A172 (cell line): ENCODE data around the gene LY6G6D. TPM values are rescaled to one million over a fixed set of nuclear protein-coding genes. Genes with fewer than 3 reads are reported as not detected.

Source experiments
- DNase-seq: peaks from one replicate; pipeline ENCODE4 v3.0.0-alpha.2; 2015; ENCODE audit warnings: low spot score
- total RNA-seq: library from RNA; depleted of rRNA; stranded (reverse); fragments of >200 nt; shearing (Covaris generic); gene quantifications from 2 replicates; pipeline ENCODE4 v1.2.3, GENCODE V29; 2014; rRNA removed

Gene LY6G6D, protein sequence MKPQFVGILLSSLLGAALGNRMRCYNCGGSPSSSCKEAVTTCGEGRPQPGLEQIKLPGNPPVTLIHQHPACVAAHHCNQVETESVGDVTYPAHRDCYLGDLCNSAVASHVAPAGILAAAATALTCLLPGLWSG
- not detected in 2 replicates for total RNA-seq

DNA sequence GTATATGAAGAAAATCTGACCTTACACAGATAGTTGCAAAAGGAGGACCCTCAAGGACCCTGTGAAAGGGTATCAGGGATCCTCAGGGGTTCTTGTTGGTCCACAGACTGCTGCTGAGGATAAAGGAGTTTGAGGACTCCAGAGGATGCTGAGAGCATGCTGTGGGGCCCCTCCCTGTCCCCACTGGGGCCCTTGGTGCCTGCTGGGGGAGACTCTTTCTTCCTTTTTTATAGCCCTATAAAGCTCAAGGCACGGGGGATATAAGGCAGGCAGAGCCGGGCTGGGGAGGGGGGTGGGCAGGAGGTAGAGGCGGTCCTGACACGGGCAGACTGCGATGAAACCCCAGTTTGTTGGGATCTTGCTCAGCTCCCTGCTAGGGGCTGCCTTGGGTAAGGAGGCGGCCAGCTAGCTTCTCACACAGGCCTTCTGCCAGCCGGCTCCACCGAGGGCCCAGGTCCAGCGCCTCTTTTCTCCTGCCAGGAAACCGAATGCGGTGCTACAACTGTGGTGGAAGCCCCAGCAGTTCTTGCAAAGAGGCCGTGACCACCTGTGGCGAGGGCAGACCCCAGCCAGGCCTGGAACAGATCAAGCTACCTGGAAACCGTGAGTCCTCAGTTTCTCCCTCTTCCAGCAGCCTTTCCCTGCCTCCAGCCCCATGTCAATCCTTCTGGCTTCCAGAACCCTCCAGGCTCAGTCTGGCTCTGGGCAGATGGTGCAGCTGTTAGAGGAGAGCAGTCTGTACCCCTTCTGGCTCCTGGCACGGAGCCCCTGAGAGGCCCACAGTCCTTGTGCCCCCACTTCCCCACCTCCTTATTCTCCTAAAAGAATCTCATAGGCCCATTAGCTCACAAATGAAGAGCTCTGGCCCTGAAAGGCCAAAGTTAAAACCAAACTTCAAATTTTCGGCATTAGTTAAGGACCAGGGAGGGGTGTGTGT is at the start of gene LY6G6D:
LY6G6D (plus strand) TSS at position 327 of the 937 bp plus-strand sequence; CDS start at position 335, 8 bp downstream.
- DNase-seq: no peak

DNA sequence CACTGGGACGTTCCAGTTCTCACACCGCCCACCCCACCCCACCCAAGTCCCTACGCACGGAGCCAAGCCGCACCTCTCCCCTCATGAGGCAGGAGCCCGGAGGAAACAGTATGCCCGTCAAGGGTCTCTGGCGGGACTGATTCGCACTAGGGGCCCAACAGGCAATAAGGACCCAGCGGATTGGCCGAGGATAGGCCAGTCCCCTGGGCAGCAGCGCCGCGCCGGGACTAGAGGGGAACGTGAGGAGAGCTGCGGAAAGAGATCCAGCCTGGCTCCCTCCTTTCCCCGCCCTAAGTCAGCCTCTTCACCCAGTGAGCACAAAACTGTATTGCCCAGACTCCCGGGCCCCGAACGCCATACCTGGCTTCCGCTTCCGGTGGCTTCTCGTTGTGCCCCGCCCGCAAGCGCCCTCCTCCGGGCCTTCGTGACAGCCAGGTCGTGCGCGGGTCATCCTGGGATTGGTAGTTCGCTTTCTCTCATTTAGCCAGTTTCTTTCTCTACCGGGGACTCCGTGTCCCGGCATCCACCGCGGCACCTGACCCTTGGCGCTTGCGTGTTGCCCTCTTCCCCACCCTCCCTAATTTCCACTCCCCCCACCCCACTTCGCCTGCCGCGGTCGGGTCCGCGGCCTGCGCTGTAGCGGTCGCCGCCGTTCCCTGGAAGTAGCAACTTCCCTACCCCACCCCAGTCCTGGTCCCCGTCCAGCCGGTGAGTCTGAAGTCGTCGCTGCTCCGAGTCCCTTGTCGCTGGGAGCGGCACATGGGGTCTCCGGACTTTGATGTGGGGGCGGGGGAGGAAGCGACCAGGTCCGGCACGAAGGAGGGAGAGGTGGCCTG is 49.4 kb upstream of the LY6G6D start, which contains the start of gene CSNK2B:
CSNK2B (plus strand) TSS at position 580 of the 836 bp plus-strand sequence. CDS start 752 bp downstream, outside the sequence.
- peak; percentile 96 for DNase-seq

DNA sequence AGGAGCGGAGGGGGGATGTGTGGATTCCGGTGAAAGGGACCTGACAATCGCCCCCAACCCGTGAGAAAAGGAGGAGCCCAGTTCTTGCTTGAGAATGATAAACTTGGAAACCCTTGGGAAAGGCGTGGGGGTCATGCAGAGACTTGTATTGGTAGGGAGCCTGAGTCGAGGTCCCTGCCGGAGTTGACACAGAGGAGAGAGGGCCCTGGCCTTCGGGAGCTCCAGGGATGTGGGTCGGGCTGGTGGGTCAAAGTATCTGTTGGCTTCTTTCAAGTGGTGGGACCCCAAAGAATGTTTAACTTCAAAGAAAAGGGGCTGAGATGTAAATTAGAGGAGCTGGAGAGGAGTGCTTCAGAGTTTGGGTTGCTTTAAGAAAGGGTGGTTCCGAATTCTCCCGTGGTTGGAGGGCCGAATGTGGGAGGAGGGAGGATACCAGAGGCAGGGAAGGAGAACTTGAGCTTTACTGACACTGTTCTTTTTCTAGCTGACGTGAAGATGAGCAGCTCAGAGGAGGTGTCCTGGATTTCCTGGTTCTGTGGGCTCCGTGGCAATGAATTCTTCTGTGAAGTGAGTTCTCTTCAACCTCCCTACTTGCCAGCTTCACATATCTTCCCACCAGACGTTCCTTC is 48.7 kb upstream of the LY6G6D start:
- DNase-seq: no peak

DNA sequence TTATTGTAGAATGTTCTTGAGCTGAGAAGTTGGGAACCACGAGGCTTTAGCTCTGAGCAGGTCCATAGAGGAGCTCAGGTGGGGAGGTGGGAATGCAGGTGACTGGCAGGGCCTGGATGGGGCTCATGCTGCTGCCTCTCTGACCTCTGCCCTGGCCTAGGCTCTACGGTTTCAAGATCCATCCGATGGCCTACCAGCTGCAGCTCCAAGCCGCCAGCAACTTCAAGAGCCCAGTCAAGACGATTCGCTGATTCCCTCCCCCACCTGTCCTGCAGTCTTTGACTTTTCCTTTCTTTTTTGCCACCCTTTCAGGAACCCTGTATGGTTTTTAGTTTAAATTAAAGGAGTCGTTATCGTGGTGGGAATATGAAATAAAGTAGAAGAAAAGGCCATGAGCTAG is 45.5 kb upstream of the LY6G6D start, which contains the start of gene LY6G5B:
LY6G5B (plus strand) TSS at position 301 of the 400 bp plus-strand sequence. CDS start 975 bp downstream, outside the sequence.
- no peak for DNase-seq

DNA sequence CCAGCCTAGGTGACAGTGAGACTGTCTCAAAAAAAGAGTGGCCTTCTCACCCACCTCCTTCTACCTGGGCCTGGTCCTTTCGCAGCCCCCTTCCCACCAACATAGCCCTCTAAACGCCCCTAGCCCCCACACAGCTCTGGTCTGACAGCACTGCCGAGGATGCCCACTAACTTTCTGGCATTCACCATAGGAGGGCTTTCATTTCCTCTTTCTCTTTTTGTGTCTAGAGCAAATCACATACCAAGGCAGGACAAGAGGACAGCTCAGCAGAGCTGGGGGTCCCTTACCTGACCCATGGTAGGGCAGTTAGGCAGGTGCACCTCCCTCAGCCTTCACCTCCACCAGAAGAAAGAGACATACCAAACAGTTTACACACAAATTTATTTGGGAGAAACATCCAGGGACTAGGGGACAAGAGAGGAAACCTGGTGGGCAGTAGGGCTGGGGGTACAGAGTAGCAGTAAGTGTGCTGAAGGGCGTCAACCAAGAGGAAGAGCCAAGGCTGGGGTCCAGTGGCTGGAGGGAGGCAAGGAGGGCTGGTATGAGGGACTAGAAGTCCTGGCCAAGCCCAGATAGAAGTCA is 38.7 kb upstream of the LY6G6D start:
- DNase-seq: no peak

DNA sequence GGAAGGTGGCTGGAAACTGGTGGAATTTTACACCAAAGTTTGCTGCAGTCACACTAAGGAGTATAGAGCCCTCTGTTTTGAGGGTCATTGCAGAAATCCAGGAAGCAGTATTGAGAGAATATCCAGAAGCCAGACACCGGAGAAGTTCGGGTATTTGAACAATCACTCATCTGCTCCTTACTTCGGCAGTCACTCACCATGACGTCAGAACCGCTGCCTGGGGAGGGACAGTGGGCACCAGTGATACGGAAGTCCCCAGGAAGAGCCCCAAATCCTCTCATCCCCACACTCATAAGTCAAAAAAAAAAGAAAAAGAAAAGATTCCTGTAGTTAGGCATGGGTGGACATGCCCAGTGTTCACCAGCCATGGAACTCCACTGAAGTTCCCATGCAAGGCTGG is 38.2 kb upstream of the LY6G6D start:
- DNase-seq: no peak

DNA sequence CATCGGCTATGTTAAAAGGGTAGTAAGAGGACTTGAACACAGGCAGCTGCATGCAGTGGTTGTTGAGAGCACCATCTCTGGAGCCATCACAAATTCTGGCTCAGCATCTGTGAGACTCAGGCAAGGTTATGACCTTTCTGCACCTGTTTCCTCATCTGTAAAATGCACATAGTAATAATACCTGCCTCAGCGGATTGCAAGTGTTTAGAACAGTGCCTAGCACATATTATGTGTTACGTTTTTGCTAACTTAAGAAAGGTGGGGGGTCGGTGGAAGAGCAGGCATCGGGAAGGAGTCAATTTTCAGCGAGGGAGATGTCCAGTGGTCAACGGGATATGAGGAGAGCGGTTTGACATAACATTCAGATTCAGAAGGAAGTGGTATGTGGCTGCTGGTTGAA is 37.2 kb upstream of the LY6G6D start:
- DNase-seq: no peak

DNA sequence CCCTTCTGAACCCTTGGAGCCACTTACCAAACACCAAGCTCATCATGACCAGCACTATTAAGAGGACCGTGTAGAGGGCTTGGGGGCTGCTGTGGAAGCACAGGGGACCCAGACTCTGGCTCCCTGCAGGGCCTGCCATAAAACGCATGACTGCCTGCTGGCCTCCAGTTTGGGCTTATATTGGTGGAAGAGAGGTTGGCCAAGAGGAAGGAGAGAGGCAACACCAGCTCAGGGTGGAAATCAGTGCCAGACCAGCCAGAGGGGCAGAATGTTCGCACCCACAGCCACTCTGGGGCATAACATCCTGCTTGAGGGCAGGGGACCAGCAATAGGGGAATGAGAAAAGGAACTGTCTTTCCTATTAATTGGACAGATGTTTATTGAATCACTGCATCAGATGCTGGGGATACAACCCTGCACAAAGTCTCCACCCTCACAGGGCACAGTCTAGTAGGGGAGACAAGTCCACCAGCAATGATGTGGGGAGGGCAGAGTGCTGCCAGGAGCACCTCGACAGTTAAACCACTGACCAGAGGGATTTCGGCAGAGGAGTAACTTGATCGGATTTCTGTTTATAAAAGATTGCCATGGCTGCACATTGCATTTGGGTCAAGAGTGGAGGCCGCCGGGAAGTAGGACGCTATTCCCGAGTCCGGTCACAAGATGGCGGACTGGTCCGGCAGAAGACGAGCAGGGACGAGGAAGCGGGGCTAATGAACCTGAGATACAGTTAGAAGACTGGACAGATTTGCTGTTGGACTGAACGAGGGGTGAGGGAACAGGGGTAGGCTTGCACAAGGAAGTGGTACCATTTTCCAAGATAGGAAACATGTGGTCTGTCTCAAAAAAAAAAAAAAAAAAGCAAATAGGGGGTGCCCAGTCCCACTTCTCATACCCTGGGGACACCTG is 34.7 kb upstream of the LY6G6D start, which contains the start of gene LY6G5C:
LY6G5C (minus strand) TSS at position 842 of the 909 bp plus-strand sequence; CDS start at position 148, 694 bp downstream.
- DNase-seq: peak; percentile 52

DNA sequence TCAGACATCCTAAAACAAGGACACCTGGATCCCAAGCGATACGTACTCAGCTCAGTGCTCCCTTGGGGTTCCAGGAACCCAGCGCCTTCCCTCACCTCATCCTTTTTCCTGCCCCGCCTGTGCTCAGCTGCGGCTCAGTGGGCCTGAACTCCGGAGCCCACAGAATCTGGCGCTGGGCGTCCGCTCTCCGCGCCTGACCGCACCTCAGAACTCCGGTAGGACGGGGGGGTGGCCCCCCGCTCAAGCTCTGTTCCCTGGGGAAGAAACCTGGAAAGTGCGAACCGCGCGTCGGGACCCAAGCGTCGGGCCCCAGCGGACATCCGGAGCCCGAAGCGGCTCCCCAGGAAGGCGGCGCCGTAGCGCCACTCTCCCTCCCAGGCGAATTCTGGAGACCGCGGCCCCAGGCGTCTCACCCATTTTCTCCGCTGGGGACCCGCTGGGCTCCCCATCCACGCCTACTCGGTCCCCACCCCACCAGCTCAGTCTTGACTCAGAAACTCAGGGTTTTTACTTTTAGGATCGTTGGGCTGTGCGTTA is 33.9 kb upstream of the LY6G6D start:
- no peak for DNase-seq

DNA sequence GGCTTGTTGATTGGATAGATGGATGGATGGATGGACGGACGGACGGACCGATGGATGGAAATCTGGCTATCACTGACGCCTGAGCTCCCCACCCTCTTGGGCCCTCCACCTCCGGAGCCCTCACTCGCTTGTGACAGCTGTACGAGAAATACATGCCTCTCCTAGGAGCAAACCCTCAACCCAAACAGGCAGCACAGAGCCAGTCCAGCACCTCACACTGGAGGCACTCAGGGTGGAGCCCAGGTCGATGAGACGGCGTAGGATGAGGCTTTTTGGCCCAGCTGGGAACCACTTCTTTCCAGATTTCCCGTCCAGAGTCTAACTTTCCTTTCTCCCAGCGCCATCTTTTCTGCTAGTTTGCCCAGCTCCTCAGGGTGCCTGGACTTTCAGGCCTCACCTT is 31.6 kb upstream of the LY6G6D start:
- DNase-seq: no peak

DNA sequence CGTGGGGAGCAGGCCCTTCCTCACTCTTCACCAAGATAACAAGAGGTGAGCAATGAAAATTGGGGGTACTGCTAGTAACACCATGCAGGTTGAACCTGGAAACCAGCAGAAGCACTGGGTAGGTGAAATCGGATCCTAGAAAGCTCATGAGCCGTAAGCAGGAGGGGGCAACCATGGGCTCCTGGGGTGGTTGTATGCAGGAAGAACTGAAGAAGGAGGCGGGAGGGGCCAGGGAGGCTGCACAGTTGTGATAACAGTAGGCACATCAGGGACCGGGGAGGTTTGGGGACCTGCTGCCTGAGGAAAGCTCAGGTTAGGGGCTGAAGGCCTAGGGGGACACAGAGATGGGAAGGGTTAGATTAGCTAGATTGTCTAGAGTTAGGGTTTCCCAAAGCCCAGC is 28.7 kb upstream of the LY6G6D start:
- no peak for DNase-seq

DNA sequence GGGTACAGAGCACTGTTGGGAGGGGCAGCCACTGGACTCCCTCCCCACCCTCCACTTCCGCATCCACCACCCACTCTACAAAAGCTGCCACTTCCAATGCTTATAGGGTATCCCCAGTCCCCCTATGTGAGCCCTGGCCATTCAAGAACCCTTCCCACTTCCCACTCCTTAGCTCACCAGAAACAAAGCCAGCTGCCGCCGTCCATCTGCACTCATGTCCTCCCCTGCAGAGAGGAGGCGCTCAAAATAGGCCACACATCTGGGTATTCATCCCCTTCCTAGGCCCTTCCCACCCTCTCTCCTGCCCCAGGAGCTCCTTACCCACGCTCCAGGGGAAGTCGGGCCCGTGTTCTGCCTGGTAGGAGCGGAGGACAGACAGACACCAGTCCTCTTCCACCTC is 27.8 kb upstream of the LY6G6D start:
- DNase-seq: no peak

DNA sequence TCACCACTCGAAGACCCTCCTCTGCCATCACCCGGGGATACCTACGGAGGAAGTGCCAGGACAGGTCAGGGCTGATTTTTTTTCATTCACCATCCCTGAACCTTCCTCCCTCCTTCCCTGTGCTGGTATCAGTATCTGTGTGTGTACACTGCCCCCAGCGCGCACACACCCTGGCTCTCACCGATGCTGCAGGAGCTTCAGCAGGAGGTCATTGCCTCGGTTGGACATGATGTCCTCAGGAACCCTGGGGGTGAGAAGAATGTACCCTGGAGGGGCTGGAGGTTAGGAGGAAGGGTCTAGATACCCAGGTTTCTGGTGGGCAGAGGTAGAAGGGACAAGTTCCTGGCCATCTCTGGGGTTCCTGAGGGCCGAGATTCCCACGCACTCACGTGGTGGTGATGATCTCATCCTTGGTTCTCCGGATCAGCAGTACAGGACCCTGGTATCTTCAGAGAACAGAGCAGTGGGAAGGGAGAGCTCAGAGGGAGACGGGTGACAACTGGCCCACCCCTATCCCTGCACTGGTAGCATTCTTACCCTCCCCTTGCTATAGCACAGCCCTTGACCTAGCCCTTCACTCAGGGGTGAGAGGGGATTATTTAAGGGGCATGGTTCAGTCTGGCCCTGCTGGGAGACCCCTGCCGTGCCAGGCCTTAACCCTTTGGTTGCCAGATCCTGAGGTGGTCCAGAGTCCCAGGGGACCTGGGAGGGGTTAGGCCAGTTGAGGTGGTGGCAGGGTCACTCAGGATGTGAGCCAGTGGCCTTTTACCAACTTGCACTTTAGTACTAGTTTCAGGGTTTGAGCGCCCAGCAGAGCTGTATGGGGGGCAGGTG is 27.1 kb upstream of the LY6G6D start:
- no peak for DNase-seq

DNA sequence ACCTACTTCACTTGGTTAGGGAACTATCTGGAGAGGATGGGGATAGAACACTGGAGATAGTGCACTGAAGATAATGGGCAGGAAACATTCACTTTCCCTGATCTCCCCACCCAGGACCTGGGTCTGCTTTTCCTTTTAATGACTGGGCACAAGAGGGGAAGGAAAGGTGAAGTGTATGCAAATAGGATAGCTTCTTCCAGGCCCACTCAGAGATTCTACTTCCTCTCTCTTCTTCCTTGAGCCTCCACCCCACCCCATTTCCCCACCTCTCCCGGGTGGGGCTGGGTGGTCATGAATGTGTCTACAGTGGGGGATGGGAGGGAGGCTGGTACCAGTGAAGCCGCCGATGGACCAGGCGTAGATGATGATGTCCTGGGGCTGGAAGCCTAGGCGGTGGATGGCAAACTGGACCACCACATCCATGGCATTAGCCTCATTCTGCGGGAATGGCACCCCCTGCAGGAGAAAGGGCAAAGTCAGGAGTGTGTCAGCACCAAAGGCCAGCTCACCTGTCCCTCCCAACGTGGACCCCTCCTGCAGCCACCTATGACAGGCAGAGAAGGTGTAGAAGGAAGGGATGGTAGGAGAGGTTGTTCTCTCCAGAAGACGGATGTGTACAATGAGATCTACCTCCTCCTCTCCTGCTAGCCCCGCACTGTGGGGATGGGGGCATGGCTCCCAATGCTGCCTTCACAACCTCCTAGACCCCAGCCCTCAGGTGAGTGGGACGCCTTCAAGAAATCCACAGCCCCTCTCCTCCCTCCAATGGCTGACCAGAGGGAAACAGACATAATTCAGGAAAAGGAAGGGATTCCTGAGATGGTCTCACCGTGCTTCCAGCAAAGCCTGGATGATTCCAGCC is 25.7 kb upstream of the LY6G6D start:
- no peak for DNase-seq

DNA sequence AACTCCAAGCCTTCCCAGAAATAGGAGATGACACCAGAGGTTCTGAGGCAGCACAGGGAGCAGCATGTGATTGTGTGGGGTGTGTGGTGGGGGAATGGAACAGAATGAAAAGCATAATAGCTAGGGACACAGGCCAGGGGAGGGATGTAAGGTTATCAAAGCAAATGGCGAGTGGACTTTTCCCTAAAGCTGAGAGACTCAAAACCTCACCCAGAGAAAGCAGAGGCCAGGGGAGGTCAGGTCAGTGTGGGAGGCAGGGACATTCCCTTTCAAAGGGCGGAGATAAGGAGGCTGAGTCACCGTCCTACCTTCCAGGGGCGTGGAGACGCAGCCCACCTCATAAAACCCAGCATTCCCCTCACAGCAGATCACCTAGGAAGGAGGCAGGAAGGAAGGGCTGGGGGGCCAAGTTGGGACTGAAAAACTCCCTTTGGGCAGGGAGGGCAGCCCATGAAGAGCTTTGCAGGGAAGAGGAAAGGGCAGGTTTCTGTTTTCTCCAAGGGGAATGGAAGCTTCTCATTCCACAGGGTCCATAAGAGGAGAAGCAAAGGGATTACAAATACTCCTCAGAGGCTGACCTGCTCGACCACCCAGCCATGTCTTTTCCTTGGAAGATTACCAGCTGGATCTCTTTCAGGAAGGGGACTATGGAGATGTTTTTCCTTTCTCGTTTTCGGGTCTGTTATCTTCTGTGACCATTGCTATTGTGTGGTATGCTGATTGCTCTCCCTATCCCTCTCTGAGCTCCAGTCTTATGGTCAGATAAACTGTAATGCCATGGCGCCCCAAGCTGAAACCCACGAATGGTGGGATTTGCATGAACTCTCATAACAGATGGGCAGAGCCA is 24.7 kb upstream of the LY6G6D start:
- DNase-seq: peak; percentile 32

DNA sequence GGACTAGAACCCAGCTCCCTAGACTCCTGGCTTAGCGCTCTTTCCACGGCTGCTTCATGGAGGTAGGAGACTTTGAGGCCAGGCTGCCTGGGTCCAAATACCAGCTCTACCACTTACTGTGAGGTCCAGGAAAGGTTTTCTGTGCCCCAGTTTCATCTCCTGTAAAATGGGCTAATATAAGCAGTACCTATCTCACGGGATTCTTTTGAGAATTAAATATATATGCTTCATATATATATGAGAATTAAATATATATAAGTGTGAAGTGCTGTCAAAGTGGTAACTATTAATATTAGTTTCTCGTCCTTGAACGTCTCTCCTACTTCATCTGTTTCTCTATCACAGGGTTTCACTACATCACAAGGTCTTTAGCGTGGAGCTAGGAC is 24.1 kb upstream of the LY6G6D start:
- DNase-seq: no peak

DNA sequence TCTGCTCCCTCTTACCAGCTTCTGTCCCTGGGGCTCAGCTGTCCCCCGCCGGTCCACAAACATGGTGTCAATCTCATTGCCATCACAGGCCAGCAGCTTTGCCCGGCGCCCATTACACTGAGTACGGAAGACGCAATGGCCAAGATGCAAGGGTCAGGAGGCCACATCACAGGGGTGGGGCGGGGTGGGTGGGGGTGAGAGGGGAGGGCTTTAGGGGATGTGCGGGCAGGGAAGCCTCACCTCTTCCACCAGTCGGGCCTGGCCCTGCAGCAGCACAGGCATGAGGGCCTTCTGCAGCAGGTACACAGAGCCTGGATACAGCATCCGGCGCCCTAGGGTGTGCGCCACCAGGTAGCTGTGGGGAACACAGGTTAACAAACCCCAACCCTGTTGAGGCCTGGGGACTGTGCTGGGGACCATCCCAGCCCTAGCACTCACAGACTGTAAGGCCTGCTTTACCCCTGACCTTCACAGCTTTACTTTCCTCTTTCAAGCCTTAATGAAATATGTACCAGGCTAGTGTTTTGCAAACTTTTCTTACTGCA is 23.5 kb upstream of the LY6G6D start:
- DNase-seq: no peak
